ENCODE measurements around the gene TRABD2B. TPM values are rescaled to one million over a fixed set of nuclear protein-coding genes. Genes with fewer than 3 reads are reported as not detected.

The TRABD2B gene
- total RNA-seq, 1 donor from 2014 or later: 6.2 TPM

DNA sequence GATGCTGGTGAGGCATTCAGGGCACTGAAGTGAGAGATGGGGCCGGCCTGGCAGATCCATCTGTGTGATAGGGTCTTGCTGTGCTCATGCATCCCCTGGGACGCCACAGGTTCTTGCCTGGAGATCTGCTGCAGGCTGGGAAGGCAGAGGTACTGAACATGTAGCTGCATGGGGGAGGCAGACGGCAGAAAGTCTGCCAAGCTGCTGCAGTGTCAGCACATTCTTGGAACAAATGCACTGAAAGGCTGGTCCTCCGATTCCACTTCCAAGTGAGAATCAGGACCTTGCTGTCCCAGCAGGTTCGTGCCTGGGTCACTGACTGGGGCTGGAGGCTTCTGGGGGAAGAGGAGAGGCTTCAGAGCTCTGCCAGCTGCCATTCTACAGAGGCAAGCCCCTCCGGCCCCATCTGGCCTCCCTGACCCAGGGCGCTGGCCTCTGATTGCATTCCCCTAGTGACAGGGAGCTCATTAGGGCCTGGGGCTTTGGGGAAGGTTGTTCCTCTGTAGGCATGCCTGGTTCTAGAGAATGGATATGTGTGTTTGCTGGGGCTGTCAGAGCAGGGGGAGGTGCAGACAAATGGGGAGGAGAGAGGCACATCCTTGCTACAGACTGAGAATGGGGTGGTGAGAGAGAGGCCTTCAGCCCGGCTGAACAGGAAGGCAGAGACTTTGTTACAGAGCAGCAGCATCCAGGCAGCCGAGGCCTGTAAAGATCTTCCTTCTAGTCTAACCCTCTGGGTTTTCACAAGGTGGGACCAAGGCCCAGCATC lies 174.0 kb downstream of the TRABD2B start:
- H3K27ac Mint-ChIP-seq: peak overlapping the region; percentile 77
- peaks cover 14% of the 10 kb centered on the region for H3K4me1 Mint-ChIP-seq
- H3K9me3 Mint-ChIP-seq: no peaks in the 10 kb centered on the region
- DNase-seq (ENCODE audit: low spot score in 2 of 2, unreplicated experiment in 2 of 2): no peak
- TF ChIP-seq, protein P1, sequence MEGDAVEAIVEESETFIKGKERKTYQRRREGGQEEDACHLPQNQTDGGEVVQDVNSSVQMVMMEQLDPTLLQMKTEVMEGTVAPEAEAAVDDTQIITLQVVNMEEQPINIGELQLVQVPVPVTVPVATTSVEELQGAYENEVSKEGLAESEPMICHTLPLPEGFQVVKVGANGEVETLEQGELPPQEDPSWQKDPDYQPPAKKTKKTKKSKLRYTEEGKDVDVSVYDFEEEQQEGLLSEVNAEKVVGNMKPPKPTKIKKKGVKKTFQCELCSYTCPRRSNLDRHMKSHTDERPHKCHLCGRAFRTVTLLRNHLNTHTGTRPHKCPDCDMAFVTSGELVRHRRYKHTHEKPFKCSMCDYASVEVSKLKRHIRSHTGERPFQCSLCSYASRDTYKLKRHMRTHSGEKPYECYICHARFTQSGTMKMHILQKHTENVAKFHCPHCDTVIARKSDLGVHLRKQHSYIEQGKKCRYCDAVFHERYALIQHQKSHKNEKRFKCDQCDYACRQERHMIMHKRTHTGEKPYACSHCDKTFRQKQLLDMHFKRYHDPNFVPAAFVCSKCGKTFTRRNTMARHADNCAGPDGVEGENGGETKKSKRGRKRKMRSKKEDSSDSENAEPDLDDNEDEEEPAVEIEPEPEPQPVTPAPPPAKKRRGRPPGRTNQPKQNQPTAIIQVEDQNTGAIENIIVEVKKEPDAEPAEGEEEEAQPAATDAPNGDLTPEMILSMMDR (IDR thresholded peaks at IDR 0.05; ENCODE audit: unreplicated experiment): no peak
- H3K27me3 Mint-ChIP-seq (ENCODE audit: low read depth): no peaks in the 10 kb centered on the region
- no peaks in the 10 kb centered on the region for H3K36me3 Mint-ChIP-seq
- H3K4me3 Mint-ChIP-seq: no peak overlapping the region

DNA sequence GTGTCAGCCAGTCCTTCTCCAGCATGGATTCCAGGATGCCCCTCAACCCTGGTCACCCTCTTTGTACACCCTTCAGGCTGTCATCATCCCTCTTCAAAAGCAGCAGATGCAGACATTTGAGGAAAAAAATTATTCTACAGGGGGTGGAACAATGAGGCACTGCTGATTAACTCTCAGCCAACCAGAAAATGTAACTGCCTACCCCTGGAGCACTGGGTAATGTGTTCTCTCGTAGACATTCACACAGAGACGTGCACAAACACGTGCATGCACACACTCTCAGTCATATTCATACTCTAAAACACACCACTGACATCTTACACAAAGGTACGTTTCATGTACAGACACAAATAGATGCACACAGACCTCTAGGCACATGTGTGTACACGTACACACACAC lies 175.4 kb downstream of the TRABD2B start:
- no peaks in the 10 kb centered on the region for H3K36me3 Mint-ChIP-seq
- H3K4me3 Mint-ChIP-seq: no peak overlapping the region
- H3K27ac Mint-ChIP-seq: no peak overlapping the region
- peaks cover 9% of the 10 kb centered on the region for H3K4me1 Mint-ChIP-seq
- TF ChIP-seq, protein P1 (IDR thresholded peaks at IDR 0.05; ENCODE audit: unreplicated experiment): no peak
- H3K9me3 Mint-ChIP-seq: no peaks in the 10 kb centered on the region
- no peaks in the 10 kb centered on the region for H3K27me3 Mint-ChIP-seq (ENCODE audit: low read depth)
- DNase-seq (ENCODE audit: low spot score in 2 of 2, unreplicated experiment in 2 of 2): no peak

DNA sequence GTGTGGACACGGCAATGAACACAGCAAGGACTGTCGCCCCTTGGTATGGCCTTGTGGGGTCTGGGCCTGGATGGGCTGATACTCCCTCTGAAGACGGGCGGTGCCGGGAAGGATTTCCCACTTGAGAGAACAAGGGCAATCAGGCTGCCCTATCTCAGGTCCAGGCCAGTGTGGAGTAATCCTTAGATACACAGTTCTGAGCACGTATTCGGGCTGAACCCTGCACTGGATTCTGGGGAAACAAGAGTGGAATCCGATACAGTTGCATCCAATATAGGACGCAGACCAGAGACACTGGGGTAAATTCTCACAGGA lies 177.7 kb downstream of the TRABD2B start:
- Mint-ChIP-seq H3K4me1 (peaks cover 28% of the 10 kb centered on the region), H3K27me3 (ENCODE audit: low read depth) (no peaks in the 10 kb centered on the region), H3K36me3 (no peaks in the 10 kb centered on the region), H3K27ac (no peak overlapping the region), H3K9me3 (no peaks in the 10 kb centered on the region), H3K4me3 (no peak overlapping the region)
- no peak for DNase-seq (ENCODE audit: low spot score in 2 of 2, unreplicated experiment in 2 of 2)
- TF ChIP-seq, protein P1 (IDR thresholded peaks at IDR 0.05; ENCODE audit: unreplicated experiment): no peak

DNA sequence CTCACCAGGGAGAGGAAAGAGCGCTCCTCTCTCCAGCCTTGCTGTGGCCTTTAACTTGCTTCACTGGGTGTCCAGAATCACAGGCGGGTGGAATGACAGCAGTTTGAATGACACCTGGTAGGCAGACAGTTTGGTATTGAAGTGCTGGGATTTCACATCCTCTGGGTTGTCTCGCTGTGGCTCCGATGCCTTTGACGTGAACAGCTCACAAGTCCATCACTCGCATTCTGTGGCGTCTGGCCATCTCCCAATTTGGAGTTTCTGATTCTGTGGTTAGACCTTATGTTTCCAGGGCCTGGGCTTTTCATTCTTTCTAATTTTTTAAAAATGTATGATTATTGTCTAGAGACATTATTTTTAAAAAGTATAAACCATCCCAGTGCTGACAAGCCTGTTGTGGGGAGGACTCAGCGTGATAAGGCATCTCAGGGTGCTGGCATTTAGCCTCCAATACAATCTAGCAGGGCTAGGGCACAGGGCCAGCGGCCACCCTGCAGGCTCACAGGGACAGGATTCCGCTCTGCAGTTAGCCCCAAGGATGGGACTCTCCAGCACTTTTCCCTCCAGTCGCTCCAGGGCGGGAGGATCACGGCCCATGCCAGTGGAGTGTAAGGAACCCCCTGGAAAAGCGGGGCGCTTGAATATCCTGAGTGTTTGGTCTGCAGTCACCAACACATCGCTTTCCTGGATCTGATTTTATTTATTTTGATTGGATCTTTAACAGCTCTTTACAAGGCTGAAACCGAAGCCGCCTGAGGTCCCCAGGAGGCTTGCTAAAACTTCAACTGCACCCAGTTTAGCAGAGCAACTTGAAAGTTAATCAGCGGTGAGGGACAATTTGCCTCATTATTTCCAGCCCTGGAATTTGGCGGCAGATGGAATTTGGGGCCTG lies 178.3 kb downstream of the TRABD2B start:
- Mint-ChIP-seq H3K36me3 (no peaks in the 10 kb centered on the region), H3K27ac (no peak overlapping the region), H3K4me3 (no peak overlapping the region), H3K4me1 (peaks cover 34% of the 10 kb centered on the region), H3K27me3 (ENCODE audit: low read depth) (no peaks in the 10 kb centered on the region), H3K9me3 (no peaks in the 10 kb centered on the region)
- DNase-seq (ENCODE audit: low spot score in 2 of 2, unreplicated experiment in 2 of 2): no peak
- TF ChIP-seq, protein P1 (IDR thresholded peaks at IDR 0.05; ENCODE audit: unreplicated experiment): no peak

DNA sequence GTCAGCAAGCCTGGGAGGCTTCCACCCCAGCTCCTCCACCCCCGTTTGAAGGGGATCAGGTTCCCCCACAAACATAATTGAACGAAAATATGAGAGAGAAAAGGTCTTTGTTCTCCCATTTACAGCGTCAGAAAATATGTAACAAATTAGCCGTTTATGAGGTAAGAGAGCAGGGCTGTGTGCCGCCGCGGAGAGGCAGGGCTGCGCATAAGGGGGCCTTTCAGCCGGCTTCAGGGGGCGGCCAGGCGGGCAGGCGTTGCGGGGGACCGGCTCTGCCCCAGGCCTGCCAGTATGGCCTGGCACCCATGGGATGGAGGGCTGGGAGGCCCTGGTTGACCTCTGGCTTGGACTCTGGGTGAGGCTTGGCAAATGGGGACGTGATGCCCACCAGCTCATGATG lies 179.3 kb downstream of the TRABD2B start:
- H3K9me3 Mint-ChIP-seq: no peaks in the 10 kb centered on the region
- DNase-seq (ENCODE audit: low spot score in 2 of 2, unreplicated experiment in 2 of 2): no peak
- no peaks in the 10 kb centered on the region for H3K27me3 Mint-ChIP-seq (ENCODE audit: low read depth)
- H3K4me1 Mint-ChIP-seq: peaks cover 36% of the 10 kb centered on the region
- TF ChIP-seq, protein P1 (IDR thresholded peaks at IDR 0.05; ENCODE audit: unreplicated experiment): no peak
- H3K4me3 Mint-ChIP-seq: no peak overlapping the region
- H3K36me3 Mint-ChIP-seq: no peaks in the 10 kb centered on the region
- H3K27ac Mint-ChIP-seq: no peak overlapping the region

All from mesothelial cell of epicardium (in vitro differentiated cells).